HG03460 (cell line): ENCODE measurements around the gene OSBP.
"Not testable (repeated sequence)": the region's sequence is repeated elsewhere in the genome, so short reads cannot be mapped to it uniquely, and the experiment has no call there.

Experiments used
- ATAC-seq: cut with Tn5 transposase; IDR thresholded peaks from one replicate; pipeline ENCODE4 v1.9.1; 2021; ENCODE audit not compliant: unreplicated experiment

OSBP gene

GRCh38 chr11:59555601-59556114, 59.9 kb downstream of the OSBP start:
- no peak for ATAC-seq

- no peak for ATAC-seq
Observed at GRCh38 chr11:59553323-59553722, 62.3 kb downstream of the OSBP start.

DNA sequence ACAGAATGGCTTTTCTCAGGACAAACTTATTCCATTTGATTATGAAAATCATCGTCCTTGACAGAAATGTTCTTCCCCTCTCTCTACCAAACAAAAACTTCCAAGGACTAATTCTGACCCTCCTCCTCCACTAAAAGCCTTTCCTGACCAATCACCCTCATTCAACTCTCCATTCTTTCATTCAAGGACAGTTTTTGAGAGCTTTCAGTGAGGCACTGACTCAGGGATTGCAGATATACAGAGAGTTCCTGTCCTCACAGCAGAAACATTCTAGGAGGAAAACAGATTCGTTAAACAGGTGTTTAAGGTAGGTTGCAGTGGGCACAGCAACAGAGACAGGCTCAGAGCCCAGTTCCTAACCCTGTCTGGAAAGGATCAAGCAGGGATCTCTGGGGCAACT, 62.7 kb downstream of the OSBP start:
- no peak for ATAC-seq

- ATAC-seq, result no peak
Observed at GRCh38 chr11:59551659-59552521, 63.7 kb downstream of the OSBP start.

DNA sequence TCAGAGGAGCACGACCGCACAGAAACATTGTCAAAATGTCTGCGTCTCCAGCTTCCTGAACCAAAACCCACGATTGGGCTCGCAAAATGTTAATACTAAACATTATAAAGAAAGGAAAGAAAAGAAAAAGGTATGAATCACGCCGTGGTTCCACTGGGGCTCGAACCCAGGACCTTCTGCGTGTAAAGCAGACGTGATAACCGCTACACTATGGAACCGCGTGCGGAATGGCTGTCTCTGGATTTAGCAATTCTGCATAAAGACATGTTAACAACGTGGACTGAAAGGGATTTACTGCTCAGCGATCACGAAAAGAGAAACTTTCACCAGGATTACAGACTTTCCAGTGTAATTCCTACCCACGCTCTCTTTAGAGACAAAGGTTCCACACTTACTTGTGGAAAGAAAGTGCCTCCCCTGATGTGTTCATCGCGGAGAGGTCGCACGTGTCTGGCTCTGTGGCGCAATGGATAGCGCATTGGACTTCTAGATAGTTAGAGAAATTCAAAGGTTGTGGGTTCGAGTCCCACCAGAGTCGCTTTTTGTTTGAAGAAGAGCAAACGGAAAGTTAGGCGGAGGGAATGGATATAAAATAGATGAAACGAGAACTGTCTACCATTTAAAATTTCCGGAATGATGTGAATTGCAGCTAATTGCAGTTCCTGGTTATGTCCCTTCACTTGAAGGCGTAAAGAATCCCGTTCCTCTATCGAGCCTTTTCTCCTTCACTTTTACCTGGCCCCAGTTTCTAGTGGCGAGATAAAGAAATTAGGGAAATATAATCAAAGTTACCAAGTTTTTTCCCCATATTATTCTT, 64.5 kb downstream of the OSBP start:
- ATAC-seq, result peak; percentile 30

GRCh38 chr11:59550368-59550841, 65.2 kb downstream of the OSBP start:
- ATAC-seq, result peak; percentile 86

DNA sequence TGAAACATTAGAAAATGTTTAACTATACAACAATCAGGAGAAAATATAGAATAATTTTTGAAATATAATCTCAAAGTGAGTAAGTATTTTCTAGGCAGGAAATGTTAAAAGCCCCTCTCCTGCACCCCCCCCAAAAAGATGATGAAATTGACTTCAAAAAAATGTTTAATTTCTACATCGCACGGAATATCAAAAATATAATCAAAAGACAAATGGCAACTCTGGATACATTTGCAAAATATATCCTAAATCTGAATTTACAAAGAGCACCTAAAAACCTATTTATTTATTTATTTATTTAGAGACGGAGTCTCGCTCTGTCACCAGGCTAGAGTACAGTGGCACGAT, 67.3 kb downstream of the OSBP start:
- ATAC-seq, result no peak

DNA sequence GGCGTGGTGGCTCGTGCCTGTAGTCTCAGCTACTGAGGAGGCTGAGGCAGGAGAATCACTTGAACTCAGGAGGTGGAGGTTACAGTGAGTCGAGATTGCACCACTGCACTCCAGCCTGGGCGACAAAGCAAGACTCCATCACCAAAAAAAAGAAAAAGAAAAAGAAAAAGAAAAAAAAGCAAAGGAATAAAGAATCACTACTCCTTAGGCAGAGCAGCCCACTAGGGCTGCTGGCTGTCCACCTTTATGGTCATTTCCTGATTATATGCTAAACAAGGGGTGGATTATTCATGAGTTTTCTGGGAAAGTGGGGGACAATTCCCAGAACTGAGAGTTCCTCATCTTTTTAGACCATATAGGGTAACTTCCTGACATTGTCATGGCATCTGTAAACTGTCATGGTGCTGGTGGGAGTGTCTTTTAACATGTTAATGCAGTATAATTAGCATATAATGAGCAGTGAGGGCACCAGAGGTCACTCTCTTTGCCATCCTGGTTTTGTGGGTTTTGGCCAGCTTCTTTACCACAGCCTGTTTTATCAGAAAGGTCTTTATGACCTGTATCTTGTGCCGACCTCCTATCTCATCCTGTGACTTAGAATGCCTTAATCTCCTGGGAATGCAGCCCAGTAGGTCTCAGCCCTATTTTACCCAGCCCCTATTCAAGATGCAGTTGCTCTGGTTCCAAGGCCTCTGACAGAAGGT, 67.8 kb downstream of the OSBP start:
- not testable (repeated sequence) for ATAC-seq

DNA sequence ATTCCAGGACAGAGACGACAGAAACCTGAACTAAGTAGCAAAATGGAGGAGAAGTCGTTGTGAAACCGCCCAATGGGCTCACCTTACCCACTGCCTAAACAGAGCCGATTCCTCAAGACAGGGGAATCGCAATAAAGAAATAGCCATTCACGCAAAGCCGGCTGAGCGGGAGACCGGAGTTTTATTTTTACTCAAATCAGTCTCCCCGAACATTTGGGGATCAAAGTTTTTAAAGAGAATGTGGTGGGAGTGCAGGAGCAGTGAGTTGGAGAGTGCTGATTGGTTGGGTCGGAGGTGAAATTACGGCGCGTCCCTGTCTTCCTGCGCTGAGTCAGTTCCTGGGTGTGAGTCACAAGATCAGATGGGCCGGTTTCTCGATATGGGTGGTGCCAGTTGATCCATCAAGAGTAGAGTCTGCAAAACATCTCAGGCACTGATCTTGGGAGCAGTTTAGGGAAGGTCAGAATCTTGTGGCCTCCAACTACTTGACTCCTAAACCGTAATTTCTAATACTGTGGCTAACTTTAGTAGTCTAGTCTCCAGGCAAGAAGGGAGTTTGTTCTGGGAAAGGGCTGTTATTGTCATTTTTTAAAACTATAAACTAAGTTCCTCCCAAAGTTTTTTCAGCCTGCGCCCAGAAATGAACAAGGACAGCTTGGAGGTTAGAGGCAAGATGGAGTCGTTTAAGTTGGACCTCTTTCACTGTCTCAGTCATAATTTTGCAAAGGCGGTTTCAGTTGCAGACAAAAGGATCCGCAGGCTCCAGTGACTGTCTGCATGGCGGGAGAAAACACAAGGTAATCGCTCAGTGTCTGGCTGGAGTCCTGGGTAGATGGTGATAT, 70.2 kb downstream of the OSBP start:
- ATAC-seq, result no peak

DNA sequence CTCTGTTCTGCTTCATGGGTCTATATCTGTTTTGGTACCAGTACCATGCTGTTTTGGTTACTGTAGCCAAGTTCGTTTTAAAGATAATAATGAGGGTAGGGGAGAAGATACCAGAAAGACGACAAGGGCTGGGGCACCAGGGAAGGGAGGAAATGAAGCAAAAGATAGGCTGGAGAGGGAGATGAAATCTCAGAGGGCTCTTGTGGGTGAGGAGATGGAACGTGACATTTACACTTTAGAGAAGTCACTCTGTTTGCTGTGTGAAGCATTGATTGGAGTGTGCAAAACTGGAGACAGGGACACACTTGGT, 70.8 kb downstream of the OSBP start:
- ATAC-seq, result no peak

GRCh38 chr11:59543713-59544112, 71.9 kb downstream of the OSBP start:
- not testable (repeated sequence) for ATAC-seq

- ATAC-seq, result no peak
Observed at GRCh38 chr11:59542142-59542810, 73.3 kb downstream of the OSBP start.

DNA sequence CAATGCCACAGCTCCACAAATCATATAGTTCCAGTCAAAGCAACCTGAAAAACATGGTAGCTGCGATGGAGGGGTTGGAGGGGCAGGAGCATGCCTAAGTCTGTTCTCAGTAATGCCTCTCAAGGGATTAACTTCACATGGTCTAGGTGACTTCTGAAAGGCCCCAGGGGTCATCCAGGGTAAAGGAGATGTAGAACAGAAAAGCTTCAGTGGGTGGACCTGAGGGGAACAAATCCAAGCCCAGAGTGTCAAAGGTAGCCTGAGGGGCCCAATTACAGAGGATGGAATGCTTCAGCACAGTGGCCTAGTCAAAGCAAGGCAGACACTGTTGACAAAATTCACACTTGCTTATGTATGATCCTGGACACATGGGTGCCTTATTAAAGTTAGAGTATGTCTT, 80.9 kb downstream of the OSBP start:
- ATAC-seq, result no peak

DNA sequence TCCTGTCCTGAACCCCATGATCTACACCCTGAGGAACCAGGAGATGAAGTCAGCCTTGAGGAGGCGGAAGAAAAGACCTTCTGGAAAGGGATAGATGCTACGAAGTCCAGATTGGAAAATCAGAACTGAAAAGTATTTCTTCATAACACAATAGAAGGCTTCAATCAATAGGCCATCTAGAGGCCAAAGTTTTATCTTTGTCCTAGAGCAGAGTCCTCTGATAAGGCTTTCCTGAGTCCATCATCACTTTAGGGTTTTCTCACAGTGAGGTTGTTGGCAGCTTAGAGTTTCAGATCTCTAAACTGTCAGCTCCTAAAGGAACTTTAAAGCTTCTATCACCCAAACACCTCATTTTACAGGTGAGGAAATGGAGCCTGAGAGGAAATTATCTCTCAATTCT, 83.0 kb downstream of the OSBP start:
- no peak for ATAC-seq

- no peak for ATAC-seq
Observed at GRCh38 chr11:59528711-59529110, 86.9 kb downstream of the OSBP start.
